GM04503 (cell line): ENCODE data around the gene CFAP54.

Source experiments
- DNase-seq: peaks from one replicate; pipeline ENCODE4 v3.0.0-alpha.2; 2012; ENCODE audit warnings: low read depth

CFAP54 gene

DNA sequence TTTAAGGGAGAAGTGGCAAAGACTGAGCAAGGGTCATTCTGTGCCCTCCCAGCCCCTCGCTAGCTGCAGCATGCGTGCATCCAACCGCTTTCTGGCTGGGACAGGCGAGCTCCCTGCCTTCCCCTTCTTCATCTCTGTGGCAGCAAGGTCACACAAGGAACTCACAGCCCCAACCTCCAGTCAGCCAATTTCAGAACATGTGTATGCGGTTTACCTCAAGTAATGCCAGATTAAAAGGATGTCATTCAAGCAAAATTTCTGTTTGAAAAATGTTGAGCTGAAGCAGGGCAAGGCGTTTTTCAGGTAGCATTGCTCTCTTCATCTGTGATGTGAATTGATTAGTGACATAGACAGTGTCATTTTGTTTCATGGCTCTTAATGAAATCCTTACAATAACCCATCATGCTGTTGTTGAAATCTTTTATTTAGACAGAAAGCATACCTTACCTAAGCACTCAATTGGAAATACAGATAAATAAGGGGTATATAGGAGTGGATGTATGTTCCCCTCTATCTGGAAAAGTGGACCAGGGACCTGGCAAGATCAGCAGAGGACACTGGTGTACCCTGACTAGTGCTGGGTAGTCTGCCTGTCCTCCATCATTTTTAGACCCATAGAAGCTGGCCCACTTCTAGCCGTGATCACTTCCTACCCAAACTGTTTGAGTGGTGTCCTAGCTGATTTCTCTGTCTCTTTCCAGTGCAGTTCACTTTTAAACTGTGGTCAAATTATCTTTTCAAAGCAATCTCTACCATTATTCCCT, 334.9 kb downstream of the CFAP54 start:
- no peak for DNase-seq

DNA sequence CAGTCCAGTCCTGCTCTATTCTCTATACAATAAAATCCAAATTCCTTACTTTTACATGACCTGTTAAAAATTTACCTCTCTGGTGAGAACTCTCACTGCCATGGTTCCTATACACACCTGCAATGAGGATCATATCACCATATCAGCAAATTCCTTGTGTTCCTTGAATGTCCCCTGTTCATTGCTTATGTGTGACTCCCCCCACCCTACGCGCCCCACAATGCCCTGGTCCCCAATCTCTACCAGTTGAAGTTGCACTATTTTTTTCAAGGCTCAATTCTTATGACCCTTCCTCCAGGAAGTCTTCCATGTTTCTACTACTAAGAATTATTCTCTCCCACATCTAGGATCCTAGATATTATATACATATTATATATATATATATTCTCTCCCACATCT, 335.5 kb downstream of the CFAP54 start:
- DNase-seq = no peak

- DNase-seq = no peak
These were observed 338.9 kb downstream of the CFAP54 start for GRCh38 chr12:96828169-96828789.

DNA sequence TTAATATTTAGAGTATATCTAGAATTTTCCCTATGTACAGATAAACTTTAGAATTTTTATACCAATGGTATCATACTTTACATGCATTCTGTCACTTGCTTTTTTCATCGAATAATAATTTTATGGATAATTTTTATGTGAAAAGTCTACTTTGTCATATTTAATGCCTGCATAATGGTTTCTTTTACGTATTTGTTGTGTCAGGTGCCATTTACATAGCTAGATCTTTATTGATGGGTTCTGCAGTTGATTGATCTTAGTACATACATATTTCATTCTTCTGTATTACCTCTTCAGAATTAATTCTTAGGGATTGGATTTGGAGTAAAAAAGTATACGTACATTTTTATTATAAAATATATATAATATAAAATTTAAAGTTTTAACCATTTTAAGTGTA, 340.0 kb downstream of the CFAP54 start:
- no peak for DNase-seq

GRCh38 chr12:96831346-96831745, 342.0 kb downstream of the CFAP54 start:
- DNase-seq = no peak

DNA sequence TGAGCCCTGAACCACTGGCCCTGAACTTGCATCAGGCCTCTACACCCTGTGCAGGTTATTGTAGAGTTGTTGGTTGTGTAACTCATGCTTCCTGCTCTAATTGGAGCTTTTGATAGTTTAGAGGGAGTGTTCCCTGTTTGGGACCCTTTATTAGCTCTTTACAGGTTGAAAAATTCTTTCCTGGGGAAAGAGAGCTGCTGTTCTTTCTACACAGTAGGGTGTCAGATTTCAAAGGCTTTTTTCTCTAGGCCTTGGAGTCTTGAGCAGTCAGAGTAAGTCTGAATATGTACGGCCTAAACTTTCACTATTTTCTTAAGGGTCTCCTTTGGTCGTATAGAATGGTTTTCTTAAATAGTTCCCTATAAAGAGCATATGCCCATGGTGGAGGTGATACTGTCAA, 356.9 kb downstream of the CFAP54 start:
- no peak for DNase-seq

DNA sequence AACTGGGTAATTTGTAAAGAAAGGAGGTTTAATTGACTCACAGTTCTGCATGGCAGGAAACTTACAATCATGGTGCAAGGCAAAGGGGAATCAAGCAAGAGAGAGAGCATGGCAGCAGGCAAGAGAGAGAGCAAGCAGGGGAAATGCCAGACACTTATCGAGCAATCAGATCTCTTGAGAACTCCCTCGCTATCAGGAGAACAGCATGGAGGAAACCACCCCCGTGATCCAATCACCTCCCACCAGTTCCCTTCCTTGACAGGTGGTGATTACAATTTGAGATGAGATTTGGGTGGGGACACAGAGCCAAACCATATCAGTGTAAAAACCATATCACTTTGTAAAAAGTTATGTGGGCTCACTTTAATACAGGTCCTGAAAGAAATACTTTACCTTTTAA, 361.3 kb downstream of the CFAP54 start:
- no peak for DNase-seq

- DNase-seq = no peak
These were observed 368.8 kb downstream of the CFAP54 start for GRCh38 chr12:96858162-96858561.

- DNase-seq = peak; percentile 50
These were observed 372.3 kb downstream of the CFAP54 start for GRCh38 chr12:96861656-96862055.

DNA sequence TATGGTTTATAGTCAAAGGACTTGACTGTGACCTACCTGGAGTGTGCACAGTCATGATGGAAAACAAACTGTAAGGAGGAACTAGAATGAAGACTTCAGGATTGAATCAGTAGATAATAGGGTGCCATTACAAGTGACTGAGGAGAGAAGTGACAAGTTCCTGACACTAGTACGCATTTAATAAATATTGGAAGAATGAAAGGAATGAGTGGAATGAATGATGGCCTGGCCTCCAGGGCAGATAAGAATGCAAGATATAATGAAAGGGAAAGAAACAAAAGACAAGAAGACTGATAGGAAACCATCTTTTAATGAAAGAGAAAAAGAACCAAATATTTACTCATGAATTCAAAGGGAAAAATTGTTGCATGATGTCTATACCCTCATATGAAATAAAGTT, 372.9 kb downstream of the CFAP54 start:
- no peak for DNase-seq

GRCh38 chr12:96864335-96864734, 375.0 kb downstream of the CFAP54 start:
- DNase-seq = no peak

DNA sequence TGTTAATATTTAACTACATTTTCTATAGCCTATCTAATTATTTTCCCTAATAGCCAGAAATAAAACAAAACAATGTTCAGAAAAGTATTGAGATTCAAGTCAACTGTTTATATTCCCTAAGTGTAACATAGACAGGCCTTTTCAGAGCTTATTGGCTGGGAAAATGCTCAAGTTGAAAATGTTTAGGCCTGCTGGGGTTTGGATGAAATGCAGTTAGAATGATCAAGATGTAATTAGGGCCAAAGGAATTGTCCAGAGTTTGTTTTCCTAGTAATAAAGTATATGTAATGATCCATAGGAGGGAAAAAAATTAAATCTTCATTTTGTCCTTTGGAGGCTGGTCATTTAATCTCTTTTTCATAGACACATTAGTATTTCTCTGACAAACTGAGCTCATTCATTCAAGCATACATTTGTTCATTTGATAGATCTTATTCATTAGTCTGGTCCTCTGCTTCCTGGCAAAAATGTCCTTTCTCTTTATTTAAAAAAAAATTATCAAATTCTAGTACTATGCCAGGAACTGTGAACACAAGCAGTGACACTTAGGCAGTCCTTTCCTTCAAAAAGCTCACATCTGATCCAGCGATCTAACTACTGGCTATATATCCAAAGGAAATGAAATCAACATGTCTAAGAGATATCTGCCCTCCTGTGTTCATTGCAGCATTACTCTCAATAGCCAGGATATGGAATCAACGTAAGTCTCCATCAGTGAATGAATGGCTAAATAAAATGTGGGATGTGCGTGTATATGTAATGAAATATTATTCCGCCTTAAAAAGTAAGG, 377.6 kb downstream of the CFAP54 start:
- DNase-seq = no peak

- DNase-seq = no peak
These were observed 381.6 kb downstream of the CFAP54 start for GRCh38 chr12:96870946-96871345.

DNA sequence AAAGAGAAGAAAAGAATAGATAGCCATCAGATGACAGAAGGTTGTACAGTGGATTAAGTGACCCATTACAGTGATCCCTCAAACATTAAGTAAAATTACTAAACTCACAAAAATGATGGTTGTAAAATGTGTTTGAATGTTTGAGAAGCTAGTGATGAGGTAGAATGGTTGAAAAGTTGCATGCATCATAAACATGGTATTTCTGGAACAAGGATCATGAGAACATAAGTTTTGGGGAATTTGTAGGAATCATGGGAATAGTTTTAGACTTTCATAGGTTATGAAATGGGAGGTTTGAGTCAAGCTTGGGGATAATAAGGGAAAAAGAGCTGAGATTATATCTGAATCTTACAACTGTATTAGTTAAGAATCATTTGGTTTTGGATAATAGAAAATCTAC, 383.6 kb downstream of the CFAP54 start:
- DNase-seq = peak; percentile 61

GRCh38 chr12:96874211-96874610, 384.8 kb downstream of the CFAP54 start:
- DNase-seq = no peak

- no peak for DNase-seq
These were observed 387.6 kb downstream of the CFAP54 start for GRCh38 chr12:96876966-96877365.

DNA sequence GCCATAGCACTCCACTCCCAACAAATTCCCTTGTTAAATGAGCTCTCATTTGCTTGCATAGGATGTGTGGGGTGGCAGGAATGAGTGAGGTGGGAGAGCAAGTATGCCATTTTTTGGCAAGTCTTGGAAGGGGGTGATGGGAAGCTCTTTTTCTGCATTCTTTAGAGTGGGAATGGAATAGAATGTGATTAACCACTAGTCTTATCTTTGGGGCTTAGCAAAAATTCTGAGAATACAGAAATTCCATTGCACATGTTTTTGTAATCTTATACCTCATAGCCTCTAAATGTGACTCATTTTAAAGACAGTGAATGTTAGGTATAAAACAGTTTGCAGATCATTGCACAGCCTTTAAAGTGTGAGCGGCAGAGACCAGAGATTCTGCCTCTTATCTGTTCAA, 389.3 kb downstream of the CFAP54 start:
- peak; percentile 51 for DNase-seq

GRCh38 chr12:96879301-96879700, 389.9 kb downstream of the CFAP54 start:
- no peak for DNase-seq

GRCh38 chr12:96880220-96880619, 390.8 kb downstream of the CFAP54 start:
- DNase-seq = no peak

- DNase-seq = no peak
These were observed 392.2 kb downstream of the CFAP54 start for GRCh38 chr12:96881608-96882007.

- DNase-seq = peak; percentile 32
These were observed 393.5 kb downstream of the CFAP54 start for GRCh38 chr12:96882862-96883261.

DNA sequence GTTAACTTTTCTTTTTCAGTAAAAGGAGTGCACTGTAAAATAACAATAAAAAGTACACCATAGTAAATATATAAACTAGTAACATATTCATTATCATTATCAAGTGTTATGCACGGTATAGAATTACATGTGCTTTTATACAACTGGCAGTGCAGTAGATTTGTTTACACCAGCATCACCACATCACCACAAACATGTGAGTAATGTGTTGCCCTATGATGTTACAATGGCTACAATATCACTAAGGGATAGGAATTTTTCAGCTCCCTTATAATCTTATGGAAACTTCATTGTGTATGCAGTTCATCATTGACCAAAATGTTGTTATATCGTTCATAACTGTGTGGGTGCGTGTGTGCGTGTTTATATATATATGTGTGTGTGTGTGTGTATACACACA, 394.2 kb downstream of the CFAP54 start:
- no peak for DNase-seq
